H9 (cell line): Measurements from ENCODE around the gene CD86. TPM values are rescaled to one million over a fixed set of nuclear protein-coding genes. Genes with fewer than 3 reads are reported as not detected.

Experiments
- DNase-seq: peaks from one replicate; pipeline ENCODE4 v3.0.0-alpha.2; 2017
- H2AFZ ChIP-seq: one replicate; pipeline ENCODE4 v1.6.1; 2013; ENCODE audit warnings: mild to moderate bottlenecking, low read length, control low read depth, moderate library complexity
- H2AK5ac ChIP-seq: 2 replicates; pipeline ENCODE4 v1.6.1; 2013; ENCODE audit warnings: low read length, control low read depth, mixed read lengths; ENCODE audit not compliant: insufficient read length
- H2BK120ac ChIP-seq: one replicate; pipeline ENCODE4 v1.6.1; 2013; ENCODE audit warnings: low read depth, mild to moderate bottlenecking, low read length, control low read depth, inconsistent platforms; ENCODE audit not compliant: poor library complexity, severe bottlenecking
- H2BK12ac ChIP-seq: 2 replicates; pipeline ENCODE4 v1.6.1; 2013; ENCODE audit warnings: low read length, control low read depth, mixed read lengths, low read depth; ENCODE audit not compliant: insufficient read length
- H2BK15ac ChIP-seq: 2 replicates; pipeline ENCODE4 v1.6.1; 2013; ENCODE audit warnings: low read depth, low read length, control low read depth
- H2BK20ac ChIP-seq: one replicate; pipeline ENCODE4 v1.6.1; 2013; ENCODE audit warnings: low read depth, mild to moderate bottlenecking, low read length, control low read depth, inconsistent platforms; ENCODE audit not compliant: poor library complexity, severe bottlenecking
- H2BK5ac ChIP-seq: 2 replicates; pipeline ENCODE4 v1.6.1; 2013; ENCODE audit warnings: low read length, control low read depth, mixed read lengths; ENCODE audit not compliant: insufficient read length
- H3K14ac ChIP-seq: 2 replicates; pipeline ENCODE4 v1.6.1; 2013; ENCODE audit warnings: low read length, control low read depth; ENCODE audit not compliant: insufficient read depth
- H3K18ac ChIP-seq: 2 replicates; pipeline ENCODE4 v1.6.1; 2013; ENCODE audit warnings: low read depth, mild to moderate bottlenecking, mixed read lengths, low read length, control low read depth; ENCODE audit not compliant: insufficient read length
- H3K23ac ChIP-seq: 2 replicates; pipeline ENCODE4 v1.6.1; 2013; ENCODE audit warnings: low read length, control low read depth, mixed read lengths, low read depth; ENCODE audit not compliant: insufficient read length
- H3K23me2 ChIP-seq: 2 replicates; pipeline ENCODE4 v1.6.1; 2013; ENCODE audit warnings: low read depth, mild to moderate bottlenecking, mixed read lengths, low read length, control low read depth; ENCODE audit not compliant: insufficient read length, poor library complexity, severe bottlenecking
- H3K27ac ChIP-seq: 2 replicates; pipeline ENCODE4 v1.5.1; 2013; ENCODE audit warnings: low read length, control low read depth, mixed read lengths, low read depth; ENCODE audit not compliant: insufficient read length
- H3K27me3 ChIP-seq: 2 replicates; pipeline ENCODE4 v1.6.1; 2013; ENCODE audit warnings: low read length, control low read depth, inconsistent platforms; ENCODE audit not compliant: insufficient read depth
- H3K4ac ChIP-seq: 2 replicates; pipeline ENCODE4 v1.6.1; 2013; ENCODE audit warnings: low read depth, mild to moderate bottlenecking, control low read depth, inconsistent platforms, low read length, moderate library complexity
- H3K4me1 ChIP-seq: 2 replicates; pipeline ENCODE4 v1.6.1; 2013; ENCODE audit warnings: low read length, control low read depth, inconsistent platforms; ENCODE audit not compliant: insufficient read depth
- H3K4me2 ChIP-seq: 2 replicates; pipeline ENCODE4 v1.6.1; 2013; ENCODE audit warnings: low read length, control low read depth, mixed read lengths; ENCODE audit not compliant: insufficient read length, insufficient read depth
- H3K56ac ChIP-seq: 2 replicates; pipeline ENCODE4 v1.6.1; 2013; ENCODE audit warnings: low read depth, mild to moderate bottlenecking, mixed read lengths, low read length, control low read depth; ENCODE audit not compliant: insufficient read length
- H3K79me1 ChIP-seq: 2 replicates; pipeline ENCODE4 v1.6.1; 2013; ENCODE audit warnings: low read depth, mild to moderate bottlenecking, moderate library complexity, low read length, control low read depth, inconsistent platforms; ENCODE audit not compliant: insufficient read depth, poor library complexity, severe bottlenecking
- H3K79me2 ChIP-seq: 2 replicates; pipeline ENCODE4 v1.6.1; 2013; ENCODE audit warnings: low read length, control low read depth, inconsistent platforms; ENCODE audit not compliant: insufficient read depth
- H3K9ac ChIP-seq: 2 replicates; pipeline ENCODE4 v1.6.1; 2013; ENCODE audit warnings: low read length, control low read depth, mixed read lengths; ENCODE audit not compliant: insufficient read length; ENCODE audit errors: extremely low read depth
- H3K9me3 ChIP-seq: one replicate; pipeline ENCODE4 v1.6.1; 2013; ENCODE audit warnings: low read depth, low read length, inconsistent platforms; ENCODE audit not compliant: control insufficient read depth
- H3T11ph ChIP-seq: one replicate; pipeline ENCODE4 v1.6.1; 2013; ENCODE audit warnings: mild to moderate bottlenecking, low read length, control low read depth, inconsistent platforms
- H4K20me1 ChIP-seq: one replicate; pipeline ENCODE4 v1.6.1; 2013; ENCODE audit not compliant: control insufficient read depth, insufficient read length, insufficient read depth
- H4K5ac ChIP-seq: 2 replicates; pipeline ENCODE4 v1.6.1; 2013; ENCODE audit warnings: low read depth, mild to moderate bottlenecking, mixed read lengths, low read length, control low read depth; ENCODE audit not compliant: insufficient read length
- H4K8ac ChIP-seq: replicated peaks from 2 replicates; pipeline ENCODE4 v1.6.1; 2013; ENCODE audit warnings: low read length, control low read depth, mixed read lengths, low read depth; ENCODE audit not compliant: insufficient read length
- H4K91ac ChIP-seq: 2 replicates; pipeline ENCODE4 v1.6.1; 2013; ENCODE audit warnings: low read depth, mild to moderate bottlenecking, moderate library complexity, mixed read lengths, low read length, control low read depth; ENCODE audit not compliant: insufficient read length
- H3K27ac Mint-ChIP-seq, 3 experiments: 2 replicates in 2 of 3; 3 replicates in 1 of 3; pipeline ENCODE4 v1.8.0; 2020 to 2021; ENCODE audit warnings: mixed read lengths in 3 of 3, mild to moderate bottlenecking in 1 of 3, moderate library complexity in 1 of 3
- H3K27me3 Mint-ChIP-seq: 2 replicates; pipeline ENCODE4 v1.8.0; 2021; ENCODE audit warnings: low read depth, mild to moderate bottlenecking, moderate library complexity, mixed read lengths
- H3K36me3 Mint-ChIP-seq, 3 experiments: 2 replicates in 2 of 3; 3 replicates in 1 of 3; pipeline ENCODE4 v1.8.0; 2020 to 2021; ENCODE audit warnings: low read depth in 3 of 3, mixed read lengths in 3 of 3; ENCODE audit not compliant: insufficient read depth in 1 of 3
- H3K4me1 Mint-ChIP-seq, 2 experiments: 2 replicates each; pipeline ENCODE4 v1.8.0; 2020; ENCODE audit warnings: mixed read lengths in 2 of 2
- H3K4me3 Mint-ChIP-seq, 2 experiments: 2 replicates in 1 of 2; 3 replicates in 1 of 2; pipeline ENCODE4 v1.8.0; 2020 to 2021; ENCODE audit warnings: mild to moderate bottlenecking in 2 of 2, mixed read lengths in 2 of 2, moderate library complexity in 1 of 2
- H3K9me3 Mint-ChIP-seq, 2 experiments: 2 replicates in 1 of 2; 3 replicates in 1 of 2; pipeline ENCODE4 v1.8.0; 2020; ENCODE audit warnings: mild to moderate bottlenecking in 2 of 2, mixed read lengths in 2 of 2, moderate library complexity in 1 of 2
- CTCF ChIP-seq: fragments of 200-600 bp; sonication (generic); conservative IDR thresholded peaks from 3 replicates; pipeline ENCODE4 v1.8.0; 2021; ENCODE audit warnings: antibody characterized with exemption, mild to moderate bottlenecking
- WGBS: extraction: QIAGEN DNeasy Blood & Tissue Kit; methylation state at CpG from one replicate; pipeline ENCODE4 v1.1.7; 2013; ENCODE audit warnings: missing lambda C conversion rate, low lambda C conversion rate, mixed read lengths; ENCODE audit not compliant: insufficient read length; ENCODE audit errors: extremely low coverage; 5-methylcytosine and 5-hydroxymethylcytosine counted together
- total RNA-seq: library from RNA; stranded (reverse); gene quantifications from 2 replicates; pipeline ENCODE4 v1.2.1, GENCODE V29; 2021

Gene CD86
- total RNA-seq, 1 experiment from 2014 or later = not detected

- Histone ChIP-seq H3K4ac (no peak overlapping the region), H4K8ac (no peak overlapping the region), H3K56ac (no peak overlapping the region), H3T11ph (no peak overlapping the region), H4K5ac (no peak overlapping the region), H2BK15ac (no peak overlapping the region), H3K18ac (no peak overlapping the region), H3K27ac (no peak overlapping the region), H4K91ac (no peak overlapping the region), H3K14ac (no peak overlapping the region), H4K20me1 (no peaks in the 10 kb centered on the region), H2BK120ac (no peak overlapping the region), H2AK5ac (no peak overlapping the region), H2BK12ac (no peak overlapping the region), H3K9me3 (no peaks in the 10 kb centered on the region), H2BK5ac (no peak overlapping the region), H3K23ac (no peak overlapping the region), H3K79me2 (no peaks in the 10 kb centered on the region), H3K23me2 (no peaks in the 10 kb centered on the region), H3K9ac (no peak overlapping the region), H3K27me3 (no peaks in the 10 kb centered on the region), H3K4me2 (no peak overlapping the region), H2AFZ (no peak overlapping the region), H3K79me1 (no peaks in the 10 kb centered on the region), H2BK20ac (no peak overlapping the region), H3K4me1 (no peaks in the 10 kb centered on the region; the same call in 1 of the 2 replicates)
- Mint-ChIP-seq H3K27me3 (peaks cover 5% of the 10 kb centered on the region; the same call in 1 of the 2 replicates), H3K27ac (no peak overlapping the region), H3K4me3 (no peak overlapping the region), H3K9me3 (no peaks in the 10 kb centered on the region), H3K4me1 (peaks cover 12% of the 10 kb centered on the region in 2 experiments), H3K36me3 (no peaks in the 10 kb centered on the region)
- no peak for TF ChIP-seq CTCF
- WGBS = no CpG with 5 or more reads among the region's 2 CpGs
- no peak for DNase-seq
Measured at GRCh38 chr3:122057671-122058070, 2.5 kb downstream of the CD86 start.
